Measurements from ENCODE around the gene ARHGEF19. TPM values are rescaled to one million over a fixed set of nuclear protein-coding genes. Genes with fewer than 3 reads are reported as not detected.

Gene ARHGEF19
- total and polyA plus RNA-seq, 9 of the 15 experiments (the other 6 are each of a cell fraction or from before 2014, with no cell fraction given) = 0.73 to 21.0 (median 5.2) TPM

DNA sequence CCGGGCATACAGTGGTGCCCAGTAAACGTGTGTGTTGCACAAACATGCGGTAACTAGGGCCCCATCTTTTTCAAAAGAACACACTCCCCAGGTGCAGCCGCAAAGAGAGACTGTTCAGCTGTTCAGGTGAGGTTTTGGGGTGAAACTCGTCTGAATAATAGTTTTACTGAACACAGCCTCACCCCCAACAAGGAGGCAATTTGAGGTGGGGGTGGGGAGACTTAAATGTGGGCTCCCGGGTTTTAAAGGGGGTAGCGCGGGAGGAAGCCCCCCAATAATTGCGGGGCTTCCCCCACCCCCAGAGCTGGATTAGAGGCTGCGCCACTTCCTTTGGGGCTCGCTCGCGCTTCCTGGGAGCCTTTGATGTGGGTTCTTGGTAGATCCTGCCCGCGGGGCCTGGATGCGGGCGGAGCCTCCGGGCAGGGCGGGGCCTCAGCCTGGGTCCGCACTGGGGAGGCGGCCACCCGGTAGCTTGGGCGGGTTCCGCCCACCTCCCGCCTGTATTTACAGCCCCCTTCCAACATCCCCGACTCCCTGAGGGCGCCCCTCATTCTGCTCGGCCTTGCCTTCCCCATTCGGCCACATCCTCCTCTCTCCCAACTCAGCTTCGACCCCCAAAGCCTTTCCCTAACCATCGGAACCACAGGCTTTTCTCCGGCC is 50.2 kb downstream of the ARHGEF19 start (continued):
- TF ChIP-seq, protein P1, sequence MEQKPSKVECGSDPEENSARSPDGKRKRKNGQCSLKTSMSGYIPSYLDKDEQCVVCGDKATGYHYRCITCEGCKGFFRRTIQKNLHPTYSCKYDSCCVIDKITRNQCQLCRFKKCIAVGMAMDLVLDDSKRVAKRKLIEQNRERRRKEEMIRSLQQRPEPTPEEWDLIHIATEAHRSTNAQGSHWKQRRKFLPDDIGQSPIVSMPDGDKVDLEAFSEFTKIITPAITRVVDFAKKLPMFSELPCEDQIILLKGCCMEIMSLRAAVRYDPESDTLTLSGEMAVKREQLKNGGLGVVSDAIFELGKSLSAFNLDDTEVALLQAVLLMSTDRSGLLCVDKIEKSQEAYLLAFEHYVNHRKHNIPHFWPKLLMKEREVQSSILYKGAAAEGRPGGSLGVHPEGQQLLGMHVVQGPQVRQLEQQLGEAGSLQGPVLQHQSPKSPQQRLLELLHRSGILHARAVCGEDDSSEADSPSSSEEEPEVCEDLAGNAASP (IDR thresholded peaks at IDR 0.05) = no peak
- TF ChIP-seq ILF3 (IDR thresholded peaks at IDR 0.05; ENCODE audit: borderline replicate concordance) (no peak), ELF1 (tag; IDR thresholded peaks at IDR 0.05) (no peak; the same call in 1 of the 2 replicates), ZNF140 (CRISPR knock-in tag; IDR thresholded peaks at IDR 0.05) (no peak), ZNF780A (CRISPR knock-in tag; IDR thresholded peaks at IDR 0.05) (no peak), BRF1 (IDR thresholded peaks at IDR 0.05; ENCODE audit: borderline replicate concordance, extremely low read depth, insufficient read length) (no peak), ZFP1 (CRISPR knock-in tag; IDR thresholded peaks at IDR 0.05) (no peak), ZNF695 (CRISPR knock-in tag; IDR thresholded peaks at IDR 0.05) (no peak), ARID2 (IDR thresholded peaks at IDR 0.05) (no peak), ZNF354B (CRISPR knock-in tag; IDR thresholded peaks at IDR 0.05) (no peak), SIRT6 (IDR thresholded peaks at IDR 0.05; ENCODE audit: low read depth, low read length) (no peak), HDAC8 (tag; IDR thresholded peaks at IDR 0.05) (no peak), RBM17 (IDR thresholded peaks at IDR 0.05; ENCODE audit: borderline replicate concordance, low read depth, low read length) (no peak), ZKSCAN1 (IDR thresholded peaks at IDR 0.05; ENCODE audit: low read depth, low read length) (0 out of 2 replicates have a peak, but pooled peaks have one; percentile 40), GTF2F1 (IDR thresholded peaks at IDR 0.05; ENCODE audit: low read depth, low read length) (no peak)
- TF ChIP-seq, protein P2, sequence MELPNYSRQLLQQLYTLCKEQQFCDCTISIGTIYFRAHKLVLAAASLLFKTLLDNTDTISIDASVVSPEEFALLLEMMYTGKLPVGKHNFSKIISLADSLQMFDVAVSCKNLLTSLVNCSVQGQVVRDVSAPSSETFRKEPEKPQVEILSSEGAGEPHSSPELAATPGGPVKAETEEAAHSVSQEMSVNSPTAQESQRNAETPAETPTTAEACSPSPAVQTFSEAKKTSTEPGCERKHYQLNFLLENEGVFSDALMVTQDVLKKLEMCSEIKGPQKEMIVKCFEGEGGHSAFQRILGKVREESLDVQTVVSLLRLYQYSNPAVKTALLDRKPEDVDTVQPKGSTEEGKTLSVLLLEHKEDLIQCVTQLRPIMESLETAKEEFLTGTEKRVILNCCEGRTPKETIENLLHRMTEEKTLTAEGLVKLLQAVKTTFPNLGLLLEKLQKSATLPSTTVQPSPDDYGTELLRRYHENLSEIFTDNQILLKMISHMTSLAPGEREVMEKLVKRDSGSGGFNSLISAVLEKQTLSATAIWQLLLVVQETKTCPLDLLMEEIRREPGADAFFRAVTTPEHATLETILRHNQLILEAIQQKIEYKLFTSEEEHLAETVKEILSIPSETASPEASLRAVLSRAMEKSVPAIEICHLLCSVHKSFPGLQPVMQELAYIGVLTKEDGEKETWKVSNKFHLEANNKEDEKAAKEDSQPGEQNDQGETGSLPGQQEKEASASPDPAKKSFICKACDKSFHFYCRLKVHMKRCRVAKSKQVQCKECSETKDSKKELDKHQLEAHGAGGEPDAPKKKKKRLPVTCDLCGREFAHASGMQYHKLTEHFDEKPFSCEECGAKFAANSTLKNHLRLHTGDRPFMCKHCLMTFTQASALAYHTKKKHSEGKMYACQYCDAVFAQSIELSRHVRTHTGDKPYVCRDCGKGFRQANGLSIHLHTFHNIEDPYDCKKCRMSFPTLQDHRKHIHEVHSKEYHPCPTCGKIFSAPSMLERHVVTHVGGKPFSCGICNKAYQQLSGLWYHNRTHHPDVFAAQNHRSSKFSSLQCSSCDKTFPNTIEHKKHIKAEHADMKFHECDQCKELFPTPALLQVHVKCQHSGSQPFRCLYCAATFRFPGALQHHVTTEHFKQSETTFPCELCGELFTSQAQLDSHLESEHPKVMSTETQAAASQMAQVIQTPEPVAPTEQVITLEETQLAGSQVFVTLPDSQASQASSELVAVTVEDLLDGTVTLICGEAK (IDR thresholded peaks at IDR 0.05) = no peak
- TF ChIP-seq, protein P2 (CRISPR knock-in tag; IDR thresholded peaks at IDR 0.05) = no peak
- TF ChIP-seq, protein P3, sequence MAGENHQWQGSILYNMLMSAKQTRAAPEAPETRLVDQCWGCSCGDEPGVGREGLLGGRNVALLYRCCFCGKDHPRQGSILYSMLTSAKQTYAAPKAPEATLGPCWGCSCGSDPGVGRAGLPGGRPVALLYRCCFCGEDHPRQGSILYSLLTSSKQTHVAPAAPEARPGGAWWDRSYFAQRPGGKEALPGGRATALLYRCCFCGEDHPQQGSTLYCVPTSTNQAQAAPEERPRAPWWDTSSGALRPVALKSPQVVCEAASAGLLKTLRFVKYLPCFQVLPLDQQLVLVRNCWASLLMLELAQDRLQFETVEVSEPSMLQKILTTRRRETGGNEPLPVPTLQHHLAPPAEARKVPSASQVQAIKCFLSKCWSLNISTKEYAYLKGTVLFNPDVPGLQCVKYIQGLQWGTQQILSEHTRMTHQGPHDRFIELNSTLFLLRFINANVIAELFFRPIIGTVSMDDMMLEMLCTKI (IDR thresholded peaks at IDR 0.05; ENCODE audit: partially characterized antibody) = no peak

Measured in K562 (cell line).